GM20000 (cell line): Measurements from ENCODE around the gene VWCE.

Experiments
- DNase-seq: peaks from one replicate; pipeline ENCODE4 v3.0.0; 2012; ENCODE audit warnings: low spot score
- TF ChIP-seq, protein P1 (sequence below): IDR thresholded peaks from 2 replicates; pipeline ENCODE4 v1.5.1; 2012; ENCODE audit warnings: mild to moderate bottlenecking, control low read depth; ENCODE audit errors: extremely low read depth, missing control alignments

Gene VWCE

DNA sequence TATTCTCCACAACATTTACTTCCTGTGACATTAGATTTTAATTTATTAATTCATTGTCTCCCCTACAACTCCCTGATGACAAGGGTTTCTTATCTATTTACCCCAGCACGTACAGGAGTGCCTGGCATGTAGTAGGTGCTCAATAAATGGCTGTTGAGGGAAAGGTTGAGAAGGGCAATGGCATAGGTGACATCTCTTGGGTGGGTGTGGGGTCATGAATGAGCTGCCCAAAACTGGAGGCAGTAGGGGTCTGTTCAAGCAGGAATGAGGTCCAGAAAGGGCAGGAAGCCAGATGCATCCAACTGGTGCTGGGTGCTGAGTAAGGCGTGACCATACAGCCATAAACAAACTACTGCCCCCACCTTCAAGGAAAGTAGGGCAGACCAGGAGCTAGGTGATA is 2.8 kb downstream of the VWCE start:
- TF ChIP-seq, protein P1, sequence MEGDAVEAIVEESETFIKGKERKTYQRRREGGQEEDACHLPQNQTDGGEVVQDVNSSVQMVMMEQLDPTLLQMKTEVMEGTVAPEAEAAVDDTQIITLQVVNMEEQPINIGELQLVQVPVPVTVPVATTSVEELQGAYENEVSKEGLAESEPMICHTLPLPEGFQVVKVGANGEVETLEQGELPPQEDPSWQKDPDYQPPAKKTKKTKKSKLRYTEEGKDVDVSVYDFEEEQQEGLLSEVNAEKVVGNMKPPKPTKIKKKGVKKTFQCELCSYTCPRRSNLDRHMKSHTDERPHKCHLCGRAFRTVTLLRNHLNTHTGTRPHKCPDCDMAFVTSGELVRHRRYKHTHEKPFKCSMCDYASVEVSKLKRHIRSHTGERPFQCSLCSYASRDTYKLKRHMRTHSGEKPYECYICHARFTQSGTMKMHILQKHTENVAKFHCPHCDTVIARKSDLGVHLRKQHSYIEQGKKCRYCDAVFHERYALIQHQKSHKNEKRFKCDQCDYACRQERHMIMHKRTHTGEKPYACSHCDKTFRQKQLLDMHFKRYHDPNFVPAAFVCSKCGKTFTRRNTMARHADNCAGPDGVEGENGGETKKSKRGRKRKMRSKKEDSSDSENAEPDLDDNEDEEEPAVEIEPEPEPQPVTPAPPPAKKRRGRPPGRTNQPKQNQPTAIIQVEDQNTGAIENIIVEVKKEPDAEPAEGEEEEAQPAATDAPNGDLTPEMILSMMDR = no peak
- DNase-seq = no peak

DNA sequence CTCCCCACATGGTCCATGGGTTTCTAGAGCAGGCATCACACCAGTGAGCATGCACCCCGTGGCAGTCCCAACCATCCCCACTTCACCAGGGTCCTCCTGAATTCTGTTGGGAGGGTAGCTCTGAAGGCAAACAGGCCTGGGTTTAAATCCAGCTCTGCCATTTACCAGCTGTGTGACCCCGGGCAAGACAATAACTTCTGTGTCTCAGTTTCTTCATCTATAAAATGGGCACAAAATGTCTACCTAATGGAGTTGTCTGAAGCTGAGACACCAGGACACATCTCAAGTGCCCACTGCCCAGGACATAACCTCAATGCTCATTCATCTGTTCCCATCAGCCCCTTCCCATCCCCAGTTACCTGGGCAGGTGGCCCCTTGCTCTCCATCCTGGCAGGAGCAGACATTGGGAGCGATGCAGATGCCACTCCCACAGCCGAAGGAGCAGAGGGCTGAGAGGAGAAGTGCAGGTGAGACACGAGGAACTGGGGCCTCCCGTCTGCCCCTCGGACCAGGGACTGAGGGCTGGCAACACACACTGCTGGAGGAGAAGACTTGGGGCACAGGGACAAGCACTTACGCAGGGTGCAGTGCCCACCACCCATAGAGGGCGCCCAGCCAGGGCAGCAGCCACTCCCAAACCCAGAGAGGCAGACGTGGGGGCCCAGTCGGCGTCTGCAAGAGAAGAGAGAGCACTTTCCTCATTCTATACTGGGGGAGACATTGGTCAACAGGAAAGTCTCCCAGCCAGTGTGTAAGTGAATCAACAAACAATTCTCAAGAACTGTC is 4.0 kb downstream of the VWCE start:
- TF ChIP-seq, protein P1 = no peak
- DNase-seq = no peak

DNA sequence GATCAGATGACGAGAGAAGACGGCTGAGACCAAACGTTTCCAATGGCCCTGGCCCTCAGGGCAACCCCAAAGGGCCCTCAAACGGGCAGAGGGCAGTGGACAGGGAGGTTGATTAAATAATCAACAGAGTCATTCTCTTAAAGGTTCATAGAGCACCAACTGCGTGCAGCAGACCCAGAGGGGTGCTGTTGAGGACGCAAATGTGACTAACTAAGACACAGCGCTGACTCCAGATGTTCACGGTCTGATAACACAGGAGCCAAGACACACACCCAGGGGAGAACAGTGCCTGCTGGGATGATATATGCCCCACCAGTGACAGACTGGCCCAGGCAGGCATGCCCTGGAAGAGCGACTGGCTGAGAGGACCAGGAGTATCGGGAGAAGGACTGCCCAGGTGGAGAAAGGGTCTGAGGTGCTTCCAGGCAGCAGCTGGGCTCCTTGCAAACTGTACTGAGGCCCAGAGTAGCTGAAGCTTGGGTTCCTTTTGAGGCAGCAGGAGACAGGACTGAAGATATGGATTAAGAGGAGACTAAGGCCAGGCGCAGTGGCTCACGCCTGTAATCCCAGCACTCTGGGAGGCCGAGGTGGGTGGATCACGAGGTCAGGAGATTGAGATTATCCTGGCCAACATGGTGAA is 7.7 kb downstream of the VWCE start:
- DNase-seq = no peak
- TF ChIP-seq, protein P1 = no peak

DNA sequence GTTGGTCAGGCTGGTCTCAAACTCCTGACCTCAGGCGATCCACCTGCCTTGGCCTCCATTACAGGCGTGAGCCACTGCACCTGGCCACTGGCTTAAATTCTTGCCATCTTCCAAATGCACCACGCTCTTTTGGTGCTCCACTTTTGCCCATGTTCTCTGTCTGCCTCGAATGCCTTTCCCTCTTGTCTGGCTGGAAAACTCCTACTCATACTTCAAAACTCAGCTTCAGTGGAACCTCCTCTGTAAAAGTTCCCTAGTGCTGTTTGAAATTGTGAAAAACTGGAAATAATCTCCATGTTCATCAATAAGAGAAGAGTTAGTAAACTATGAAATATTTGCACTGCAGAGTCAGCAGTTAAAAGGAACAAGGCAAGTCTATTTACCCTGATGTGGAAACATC is 11.5 kb downstream of the VWCE start:
- TF ChIP-seq, protein P1 = no peak
- no peak for DNase-seq

DNA sequence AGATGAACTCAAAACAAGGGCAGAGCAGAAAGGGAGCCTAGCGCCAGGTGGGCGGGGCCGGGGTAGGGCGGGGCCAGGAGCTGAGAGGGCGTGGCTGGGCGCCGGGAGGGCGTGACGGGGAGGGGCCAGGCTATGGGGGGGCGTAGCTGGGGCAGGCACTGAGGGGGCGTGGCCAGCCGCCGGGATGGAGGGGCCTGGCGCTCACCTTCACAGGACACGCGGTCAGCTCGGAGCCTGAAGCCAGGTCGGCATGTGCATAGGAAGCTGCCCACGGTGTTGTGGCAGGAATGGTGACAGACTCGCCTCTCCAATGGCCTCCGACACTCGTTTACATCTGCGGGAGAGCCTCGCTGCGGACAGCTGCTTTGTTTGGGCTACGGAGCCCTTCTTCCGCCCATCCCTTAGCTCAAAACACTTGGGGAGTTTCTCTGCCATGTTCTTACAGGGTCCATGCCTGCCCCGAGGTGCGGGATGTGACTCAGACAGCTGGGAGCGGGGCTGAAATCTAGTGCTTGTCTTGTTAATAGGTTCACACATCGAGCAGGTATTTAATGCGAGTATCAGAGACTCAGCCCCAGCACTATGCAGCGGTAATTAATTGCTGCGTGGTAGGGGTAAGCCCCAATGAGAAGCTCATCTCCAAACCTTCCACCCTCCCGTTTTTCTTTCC is 13.4 kb downstream of the VWCE start:
- TF ChIP-seq, protein P1 = no peak
- no peak for DNase-seq

DNA sequence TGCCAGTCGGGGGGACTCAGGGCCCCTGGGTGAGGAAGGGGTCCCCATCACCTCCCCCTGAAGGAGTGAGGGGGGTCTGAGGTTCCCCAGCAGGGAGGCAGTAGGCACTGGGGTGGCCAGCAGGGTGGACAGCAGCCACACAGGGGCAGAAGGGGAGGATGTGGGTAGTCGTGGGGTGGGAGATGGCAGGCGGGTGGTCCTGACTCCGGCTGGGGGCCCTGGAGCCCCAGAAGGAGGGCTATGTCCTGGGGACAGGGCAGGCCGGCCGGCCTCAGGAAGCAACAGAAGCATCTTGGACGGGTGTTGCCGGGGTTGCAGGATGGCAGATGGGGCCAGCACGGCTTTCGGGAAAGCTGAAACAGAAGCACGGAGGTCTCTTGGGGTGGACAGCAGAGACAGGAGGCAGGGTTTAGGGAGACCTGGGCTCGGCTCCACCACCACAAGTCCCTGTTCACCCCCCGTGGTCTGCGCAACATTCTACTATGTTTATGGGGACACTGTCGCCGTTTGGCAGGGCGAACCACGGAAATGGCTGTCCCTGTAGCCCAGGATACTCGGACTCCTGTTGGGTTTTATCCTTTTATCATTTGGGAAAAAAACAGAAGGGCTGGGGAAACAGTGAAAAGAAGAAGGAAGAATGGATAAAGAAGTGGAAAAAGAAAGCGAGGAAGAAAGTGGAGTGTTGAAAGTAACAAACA is 14.1 kb downstream of the VWCE start:
- no peak for DNase-seq
- TF ChIP-seq, protein P1 = no peak
